Endodermal cell (in vitro differentiated cells): Measurements from ENCODE around the gene KCNQ1. TPM values are rescaled to one million over a fixed set of nuclear protein-coding genes. Genes with fewer than 3 reads are reported as not detected.

Source experiments
- DNase-seq: peaks from one replicate; pipeline ENCODE4 v3.0.0-alpha.2; 2017
- H3K27ac ChIP-seq: 2 replicates; pipeline ENCODE4 v1.5.1; 2013; ENCODE audit warnings: mild to moderate bottlenecking, low read depth, low read length, moderate library complexity
- H3K27me3 ChIP-seq: 2 replicates; pipeline ENCODE4 v1.6.1; 2013; ENCODE audit warnings: mild to moderate bottlenecking, low read length, moderate library complexity; ENCODE audit not compliant: insufficient read depth, control insufficient read depth, poor library complexity, severe bottlenecking
- H3K36me3 ChIP-seq: 2 replicates; pipeline ENCODE4 v1.7.0; 2013; ENCODE audit warnings: mild to moderate bottlenecking, low read length, moderate library complexity; ENCODE audit not compliant: control insufficient read depth, insufficient read depth
- H3K4me1 ChIP-seq: one replicate; pipeline ENCODE4 v1.7.0; 2013; ENCODE audit warnings: low read length; ENCODE audit not compliant: control insufficient read depth, insufficient read depth
- H3K4me3 ChIP-seq: 2 replicates; pipeline ENCODE4 v1.5.1; 2013; ENCODE audit warnings: mild to moderate bottlenecking, low read length, moderate library complexity
- H3K9ac ChIP-seq: 2 replicates; pipeline ENCODE4 v1.6.1; 2013; ENCODE audit warnings: mild to moderate bottlenecking, low read length, moderate library complexity; ENCODE audit not compliant: poor library complexity, severe bottlenecking; ENCODE audit errors: extremely low read depth
- H3K9me3 ChIP-seq: 2 replicates; pipeline ENCODE4 v1.6.1; 2013; ENCODE audit warnings: mild to moderate bottlenecking, low read length, moderate library complexity; ENCODE audit not compliant: control insufficient read depth
- H3K27ac Mint-ChIP-seq: 2 replicates; pipeline ENCODE4 v1.8.0; 2020; ENCODE audit warnings: mixed read lengths
- H3K27me3 Mint-ChIP-seq: 2 replicates; pipeline ENCODE4 v1.8.0; 2021; ENCODE audit warnings: mild to moderate bottlenecking, mixed read lengths; ENCODE audit not compliant: insufficient read depth
- H3K36me3 Mint-ChIP-seq: 2 replicates; pipeline ENCODE4 v1.8.0; 2020; ENCODE audit warnings: low read depth, mixed read lengths
- H3K4me1 Mint-ChIP-seq: 2 replicates; pipeline ENCODE4 v1.8.0; 2020; ENCODE audit warnings: mixed read lengths
- H3K4me3 Mint-ChIP-seq: 2 replicates; pipeline ENCODE4 v1.8.0; 2020; ENCODE audit warnings: mild to moderate bottlenecking, moderate library complexity, mixed read lengths
- H3K9me3 Mint-ChIP-seq: 2 replicates; pipeline ENCODE4 v1.8.0; 2020; ENCODE audit warnings: mild to moderate bottlenecking, mixed read lengths
- CTCF ChIP-seq: fragments of 200-600 bp; sonication (generic); conservative IDR thresholded peaks from 2 replicates; pipeline ENCODE4 v1.5.0; 2021; ENCODE audit warnings: antibody characterized with exemption, mild to moderate bottlenecking
- WGBS, 2 experiments: methylation state at CpG; one replicate each; pipeline versions ENCODE4 v1.1.5 to v1.1.7; 2013; ENCODE audit warnings: missing lambda C conversion rate in 2 of 2, mixed read lengths in 1 of 2; ENCODE audit not compliant: insufficient coverage in 1 of 2, insufficient read length in 1 of 2; 5-methylcytosine and 5-hydroxymethylcytosine counted together
- total RNA-seq, 2 donors: library from RNA; stranded (reverse); fragmentation: NEBNext Ultra II Directional in 1 of 2; extraction: Animal tissue kit (Norgen Biotek cat#: 25700) in 1 of 2; gene quantifications; 2 replicates in 1 of 2; 3 replicates in 1 of 2; pipeline ENCODE4 v1.2.1, GENCODE V29; 2021

Gene KCNQ1
- total RNA-seq, 2 donors from 2014 or later: 1.8 to 3.5 TPM

GRCh38 chr11:2651054-2651617 lies 206.3 kb downstream of the KCNQ1 start:
- no peak overlapping the region for H3K9ac ChIP-seq
- H3K27ac Mint-ChIP-seq: no peak overlapping the region
- H3K27ac ChIP-seq: no peak overlapping the region
- H3K36me3 Mint-ChIP-seq: peaks cover 8% of the 10 kb centered on the region
- H3K9me3 ChIP-seq: peaks cover 83% of the 10 kb centered on the region
- DNase-seq: no peak
- no peak for TF ChIP-seq CTCF
- peak overlapping the region; percentile 62 for H3K4me3 ChIP-seq
- no peaks in the 10 kb centered on the region for H3K4me1 Mint-ChIP-seq
- H3K27me3 ChIP-seq: no peaks in the 10 kb centered on the region
- 87 to 93% methylated on average over 3 to 4 of the region's 4 CpGs for WGBS, 2 experiments
- H3K4me1 ChIP-seq: no peaks in the 10 kb centered on the region
- H3K36me3 ChIP-seq: no peaks in the 10 kb centered on the region
- H3K4me3 Mint-ChIP-seq: no peak overlapping the region
- H3K27me3 Mint-ChIP-seq: peaks cover 76% of the 10 kb centered on the region
- H3K9me3 Mint-ChIP-seq: peaks cover 100% of the 10 kb centered on the region

GRCh38 chr11:2651826-2652271 lies 207.0 kb downstream of the KCNQ1 start:
- H3K27me3 ChIP-seq: no peaks in the 10 kb centered on the region
- Mint-ChIP-seq H3K4me1 (no peaks in the 10 kb centered on the region), H3K4me3 (no peak overlapping the region), H3K27me3 (peaks cover 77% of the 10 kb centered on the region), H3K36me3 (peaks cover 8% of the 10 kb centered on the region), H3K27ac (no peak overlapping the region), H3K9me3 (peaks cover 100% of the 10 kb centered on the region)
- H3K9me3 ChIP-seq: peaks cover 83% of the 10 kb centered on the region
- no peak for DNase-seq
- H3K36me3 ChIP-seq: no peaks in the 10 kb centered on the region
- H3K9ac ChIP-seq: no peak overlapping the region
- H3K4me3 ChIP-seq: peak overlapping the region; percentile 62
- no peak overlapping the region for H3K27ac ChIP-seq
- 95% methylated on average over 7 of the region's 7 CpGs; no CpG with 5 or more reads in 1 of the 2 experiments for whole genome bisulfite sequencing, 2 experiments
- no peak for TF ChIP-seq CTCF
- no peaks in the 10 kb centered on the region for H3K4me1 ChIP-seq

- peak overlapping the region; percentile 62 for H3K4me3 ChIP-seq
- no peak overlapping the region for H3K27ac ChIP-seq
- no peaks in the 10 kb centered on the region for H3K4me1 ChIP-seq
- Mint-ChIP-seq H3K27me3 (peaks cover 73% of the 10 kb centered on the region), H3K27ac (no peak overlapping the region), H3K4me1 (no peaks in the 10 kb centered on the region), H3K36me3 (peaks cover 8% of the 10 kb centered on the region), H3K9me3 (peaks cover 100% of the 10 kb centered on the region), H3K4me3 (no peak overlapping the region)
- no peak overlapping the region for H3K9ac ChIP-seq
- TF ChIP-seq CTCF: no peak
- DNase-seq: no peak
- no peaks in the 10 kb centered on the region for H3K27me3 ChIP-seq
- peaks cover 83% of the 10 kb centered on the region for H3K9me3 ChIP-seq
- no peaks in the 10 kb centered on the region for H3K36me3 ChIP-seq
- WGBS, 2 experiments: 86 to 100% methylated on average over 4 to 11 of the region's 11 CpGs
Measured at GRCh38 chr11:2652333-2653197, 207.8 kb downstream of the KCNQ1 start.
